HepG2 (cell line): ENCODE measurements around the gene WWC1. TPM values are rescaled to one million over a fixed set of nuclear protein-coding genes. Genes with fewer than 3 reads are reported as not detected.

ENCODE experiments used
- ARID3A ChIP-seq: IDR thresholded peaks from 2 replicates; pipeline ENCODE4 v1.6.1; 2012; ENCODE audit warnings: low read depth, low read length, improper control_type of control experiment
- ATF1 ChIP-seq: IDR thresholded peaks from 2 replicates; pipeline ENCODE4 v1.6.1; 2016; ENCODE audit warnings: mild to moderate bottlenecking, control low read depth
- CHD4 ChIP-seq: fragments of 200-600 bp; sonication (generic); IDR thresholded peaks from 2 replicates; pipeline ENCODE4 v1.7.0; 2017; ENCODE audit warnings: mild to moderate bottlenecking, low read length, borderline replicate concordance
- ETV5 ChIP-seq: IDR thresholded peaks from 2 replicates; pipeline ENCODE4 v1.6.1; 2018; ENCODE audit warnings: missing biosample characterization, missing genetic modification reagents, inconsistent platforms, borderline replicate concordance
- HNRNPL ChIP-seq: fragments of 200-400 bp; formaldehyde crosslinking; IDR thresholded peaks from 2 replicates; pipeline ENCODE4 v1.6.1; 2017; ENCODE audit warnings: mild to moderate bottlenecking, low read depth, low read length
- HOXA7 ChIP-seq: sonication (generic); formaldehyde crosslinking; IDR thresholded peaks from 2 replicates; pipeline ENCODE4 v1.8.1; 2022; ENCODE audit warnings: mild to moderate bottlenecking, missing genetic modification reagents, moderate library complexity
- KAT7 ChIP-seq: IDR thresholded peaks from 2 replicates; pipeline ENCODE4 v1.6.1; 2018; ENCODE audit warnings: borderline replicate concordance, missing compliant biosample characterization
- MLX ChIP-seq: IDR thresholded peaks from 2 replicates; pipeline ENCODE4 v1.6.1; 2016
- NFIB ChIP-seq: sonication (generic); formaldehyde crosslinking; IDR thresholded peaks from 2 replicates; pipeline ENCODE4 v1.9.0; 2021; ENCODE audit warnings: missing genetic modification reagents, mild to moderate bottlenecking, borderline replicate concordance
- PRDM10 ChIP-seq: sonication (generic); formaldehyde crosslinking; IDR thresholded peaks from 2 replicates; pipeline ENCODE4 v1.4.0; 2020; ENCODE audit warnings: low read depth, missing genetic modification reagents
- SAFB2 ChIP-seq: sonication (generic); formaldehyde crosslinking; IDR thresholded peaks from 2 replicates; pipeline ENCODE4 v1.5.1; 2020; ENCODE audit warnings: missing genetic modification reagents, low read depth, mild to moderate bottlenecking, borderline replicate concordance
- TMF1 ChIP-seq: sonication (generic); formaldehyde crosslinking; IDR thresholded peaks from 2 replicates; pipeline ENCODE4 v1.8.1; 2022; ENCODE audit warnings: low read depth, missing genetic modification reagents
- TRAFD1 ChIP-seq: sonication (generic); formaldehyde crosslinking; IDR thresholded peaks from 2 replicates; pipeline ENCODE4 v1.5.1; 2020; ENCODE audit warnings: missing genetic modification reagents, mild to moderate bottlenecking, borderline replicate concordance
- XRCC5 ChIP-seq: fragments of 200-400 bp; formaldehyde crosslinking; optimal IDR thresholded peaks from 2 replicates; pipeline ENCODE3; 2017; ENCODE audit warnings: mild to moderate bottlenecking, low read length
- ZGPAT ChIP-seq: IDR thresholded peaks from 2 replicates; pipeline ENCODE4 v1.6.1; 2016; ENCODE audit warnings: mild to moderate bottlenecking
- ZNF335 ChIP-seq: sonication (generic); formaldehyde crosslinking; IDR thresholded peaks from 2 replicates; pipeline ENCODE4 v1.4.0; 2020; ENCODE audit warnings: missing genetic modification reagents
- ZNF468 ChIP-seq: sonication (generic); formaldehyde crosslinking; IDR thresholded peaks from 2 replicates; pipeline ENCODE4 v1.8.0; 2022; ENCODE audit warnings: mild to moderate bottlenecking, moderate library complexity, missing genetic modification reagents
- ZNF543 ChIP-seq: sonication (generic); formaldehyde crosslinking; IDR thresholded peaks from 2 replicates; pipeline ENCODE4 v1.4.0; 2020; ENCODE audit warnings: mild to moderate bottlenecking, missing genetic modification reagents
- ZNF781 ChIP-seq: sonication (generic); formaldehyde crosslinking; IDR thresholded peaks from 2 replicates; pipeline ENCODE4 v1.5.1; 2020; ENCODE audit warnings: borderline replicate concordance, mild to moderate bottlenecking, missing genetic modification reagents; ENCODE audit errors: not compliant biosample characterization
- ZSCAN21 ChIP-seq: sonication (generic); formaldehyde crosslinking; IDR thresholded peaks from 2 replicates; pipeline ENCODE4 v1.8.0; 2022; ENCODE audit warnings: mild to moderate bottlenecking, missing genetic modification reagents, moderate library complexity, borderline replicate concordance
- polyA plus RNA-seq, 8 experiments: library from polyadenylated mRNA; depleted of rRNA in 3 of 8; stranded (reverse) in 7 of 8; unstranded in 1 of 8; fragments of >200 nt; fragmentation: Illumina TruSeq in 4 of 8; extraction: Trizol in 4 of 8; gene quantifications; 2 replicates each; pipeline versions ENCODE4 v1.2.1 to v1.2.3, GENCODE V29; 2011 to 2016; ENCODE audit warnings: low read depth in 4 of 8, missing spikeins in 1 of 8, mixed read lengths in 1 of 8; ENCODE audit not compliant: insufficient read depth in 1 of 8
- total RNA-seq, 5 experiments: library from RNA; depleted of rRNA; stranded (reverse); fragments of >200 nt; fragmentation: Illumina TruSeq; extraction: Trizol; gene quantifications; 2 replicates each; pipeline ENCODE4 v1.2.3, GENCODE V29; 2016; ENCODE audit warnings: low read depth in 1 of 5

WWC1 gene
- total and polyA plus RNA-seq, 2 of the 13 experiments (the other 11 are each of a cell fraction or from before 2014, with no cell fraction given), result 8.3 to 17.9 TPM

GRCh38 chr5:168314735-168315411 lies 23.4 kb downstream of the WWC1 start (continued):
- TF ChIP-seq ATF1, result peak; percentile 39; the same call in 1 of the 2 replicates
- TF ChIP-seq ARID3A, result peak; percentile 81; the same call in 1 of the 2 replicates
- peak; percentile 75 for TF ChIP-seq ZSCAN21 (CRISPR knock-in tag)
- no peak for TF ChIP-seq ZNF468 (CRISPR knock-in tag)
- TF ChIP-seq ZNF335 (CRISPR knock-in tag), result no peak
- no peak for TF ChIP-seq TMF1 (CRISPR knock-in tag)
- TF ChIP-seq MLX, result 0 out of 2 replicates have a peak, but pooled peaks have one; percentile 24
- TF ChIP-seq PRDM10 (CRISPR knock-in tag), result peak; percentile 67; the same call in 1 of the 2 replicates
- peak; percentile 26 for TF ChIP-seq XRCC5
- no peak for TF ChIP-seq NFIB (CRISPR knock-in tag)
- no peak for TF ChIP-seq ZNF781 (CRISPR knock-in tag)
- no peak for TF ChIP-seq KAT7 (CRISPR knock-in tag)
- TF ChIP-seq SAFB2 (CRISPR knock-in tag), result no peak; the same call in 1 of the 2 replicates
- TF ChIP-seq ZNF543 (CRISPR knock-in tag), result 0 out of 2 replicates have a peak, but pooled peaks have one; percentile 40
- no peak for TF ChIP-seq TRAFD1
- peak; percentile 76; the same call in 1 of the 2 replicates for TF ChIP-seq CHD4
- peak; percentile 83 for TF ChIP-seq ZGPAT
- TF ChIP-seq ETV5 (CRISPR knock-in tag), result peak; percentile 42; the same call in 1 of the 2 replicates
- no peak for TF ChIP-seq HOXA7
- peak; percentile 83 for TF ChIP-seq HNRNPL
